Fibroblast of upper back skin (primary cell): ENCODE data around the gene ADIRF.
"Not testable (repeated sequence)": the region's sequence is repeated elsewhere in the genome, so short reads cannot be mapped to it uniquely, and the experiment has no call there.

Source experiments
- DNase-seq: peaks from one replicate; pipeline ENCODE4 v3.0.0-alpha.2; 2013

The ADIRF gene

DNA sequence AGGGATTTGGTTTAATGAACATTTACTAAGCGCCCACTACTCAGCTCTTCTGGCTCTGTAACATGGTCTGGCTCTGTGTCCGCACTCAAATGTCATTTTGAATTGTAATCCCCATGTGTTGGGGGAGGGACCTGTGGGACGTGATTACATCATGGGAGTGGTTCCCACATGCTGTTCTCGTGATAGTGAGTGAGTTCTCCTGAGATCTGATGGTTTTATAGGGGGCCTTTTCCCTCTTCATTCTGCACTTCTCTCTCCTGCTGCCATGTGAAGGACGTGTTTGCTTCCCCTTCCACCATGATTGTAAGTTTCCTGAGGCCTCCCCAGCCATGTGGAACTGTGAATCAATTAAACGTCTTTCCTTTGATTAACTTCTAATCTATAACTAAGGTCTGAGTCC, 12.7 kb downstream of the ADIRF start:
- DNase-seq: not testable (repeated sequence)

DNA sequence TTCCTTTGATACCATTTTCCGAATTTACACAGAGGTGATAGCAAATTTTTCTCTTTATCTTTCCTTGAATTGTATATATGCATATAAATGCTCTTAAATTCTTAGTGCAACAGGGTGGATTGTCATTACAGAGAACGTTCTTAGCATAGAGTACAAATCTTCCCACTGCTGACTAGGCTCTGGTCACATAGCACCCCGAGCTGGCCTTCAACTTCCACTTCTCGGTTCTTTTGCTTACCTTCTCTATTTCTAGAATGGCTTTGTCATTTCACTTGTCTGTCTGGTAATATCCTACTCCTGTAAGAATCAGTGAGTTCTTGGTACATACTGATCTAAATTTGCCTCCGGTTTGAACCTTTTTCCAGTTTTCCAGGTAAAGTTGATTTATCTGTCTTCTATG, 13.4 kb downstream of the ADIRF start:
- DNase-seq: no peak

DNA sequence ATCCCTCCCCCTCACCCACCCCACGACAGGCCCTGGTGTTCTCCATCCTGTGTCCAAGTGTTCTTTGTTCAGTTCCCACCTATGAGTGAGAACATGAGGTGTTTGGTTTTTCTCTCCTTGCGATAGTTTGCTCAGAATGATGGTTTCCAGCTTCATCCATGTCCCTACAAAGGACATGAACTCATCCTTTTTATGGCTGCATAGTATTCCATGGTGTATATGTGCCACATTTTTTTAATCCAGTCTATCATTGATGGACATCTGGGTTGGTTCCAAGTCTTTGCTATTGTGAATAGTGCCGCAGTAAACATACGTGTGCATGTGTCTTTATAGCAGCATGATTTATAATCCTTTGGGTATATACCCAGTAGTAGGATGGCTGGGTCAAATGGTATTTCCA, 16.2 kb downstream of the ADIRF start:
- not testable (repeated sequence) for DNase-seq

DNA sequence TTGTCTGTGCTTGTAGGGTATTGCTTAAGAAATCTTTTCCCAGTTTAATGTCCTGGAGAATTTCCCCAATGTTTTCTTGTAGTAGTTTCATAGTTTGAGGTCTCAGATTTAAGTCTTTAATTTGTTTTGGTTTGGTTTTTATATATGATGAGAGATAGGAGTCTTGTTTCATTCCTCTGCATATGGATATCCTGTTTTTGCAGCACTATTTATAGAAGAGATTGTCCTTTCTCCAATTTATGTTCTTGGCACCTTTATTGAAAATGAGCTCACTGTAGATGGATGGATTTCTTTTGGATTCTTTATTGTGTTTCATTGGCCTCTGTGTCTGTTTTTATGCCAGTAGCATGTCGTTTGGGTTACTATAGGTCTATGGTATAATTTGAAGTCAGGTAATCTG, 20.2 kb downstream of the ADIRF start:
- DNase-seq: no peak

DNA sequence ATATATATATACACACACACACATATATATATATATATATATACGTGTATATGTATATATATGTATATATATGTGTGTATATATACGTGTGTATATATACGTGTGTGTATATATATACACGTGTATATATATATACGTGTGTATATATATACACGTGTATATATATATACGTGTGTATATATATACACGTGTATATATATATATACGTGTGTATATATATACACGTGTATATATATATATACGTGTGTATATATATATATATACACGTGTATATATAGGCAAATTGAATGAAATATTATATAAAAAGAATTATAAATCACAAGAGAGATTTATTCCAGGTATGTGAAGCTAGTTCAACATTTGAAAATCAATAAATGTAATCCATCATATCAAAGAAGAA, 23.1 kb downstream of the ADIRF start:
- not testable (repeated sequence) for DNase-seq

DNA sequence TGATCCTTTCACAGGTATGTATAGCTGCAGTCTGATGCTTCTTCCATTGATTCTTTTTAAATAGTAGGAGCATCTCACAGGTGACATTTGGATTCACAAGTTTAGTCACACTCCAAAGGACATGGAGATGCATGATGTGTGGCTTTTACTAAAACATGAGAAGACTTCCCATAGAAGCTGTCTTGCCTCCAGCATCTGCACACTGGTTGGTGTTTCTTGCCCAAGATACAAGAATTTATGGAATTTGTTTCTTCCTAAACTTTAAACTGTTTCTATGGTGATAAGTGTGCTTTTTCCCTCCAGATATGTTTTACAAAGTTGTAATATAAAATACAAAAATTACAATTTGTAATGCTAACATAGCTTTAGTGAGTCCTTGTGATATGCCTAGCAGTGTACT, 24.2 kb downstream of the ADIRF start:
- no peak for DNase-seq

DNA sequence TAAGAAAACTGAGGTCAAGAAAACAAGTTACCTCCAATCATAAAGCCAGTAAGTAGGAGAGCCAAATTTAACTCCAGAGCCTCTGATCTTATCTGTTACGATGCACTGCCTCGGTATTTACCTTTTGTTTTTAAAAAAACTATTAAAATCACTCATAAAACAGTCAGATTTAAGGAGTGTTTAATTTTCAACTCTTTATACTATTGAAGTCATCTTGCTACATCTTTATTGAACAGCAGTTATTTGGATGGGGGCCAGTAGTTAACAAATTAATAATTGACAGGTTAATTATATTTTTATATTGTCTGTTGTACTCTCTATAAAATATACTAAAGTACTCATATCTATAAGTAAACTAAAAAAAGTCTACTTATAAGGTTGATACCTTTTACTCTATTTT, 24.6 kb downstream of the ADIRF start:
- no peak for DNase-seq

DNA sequence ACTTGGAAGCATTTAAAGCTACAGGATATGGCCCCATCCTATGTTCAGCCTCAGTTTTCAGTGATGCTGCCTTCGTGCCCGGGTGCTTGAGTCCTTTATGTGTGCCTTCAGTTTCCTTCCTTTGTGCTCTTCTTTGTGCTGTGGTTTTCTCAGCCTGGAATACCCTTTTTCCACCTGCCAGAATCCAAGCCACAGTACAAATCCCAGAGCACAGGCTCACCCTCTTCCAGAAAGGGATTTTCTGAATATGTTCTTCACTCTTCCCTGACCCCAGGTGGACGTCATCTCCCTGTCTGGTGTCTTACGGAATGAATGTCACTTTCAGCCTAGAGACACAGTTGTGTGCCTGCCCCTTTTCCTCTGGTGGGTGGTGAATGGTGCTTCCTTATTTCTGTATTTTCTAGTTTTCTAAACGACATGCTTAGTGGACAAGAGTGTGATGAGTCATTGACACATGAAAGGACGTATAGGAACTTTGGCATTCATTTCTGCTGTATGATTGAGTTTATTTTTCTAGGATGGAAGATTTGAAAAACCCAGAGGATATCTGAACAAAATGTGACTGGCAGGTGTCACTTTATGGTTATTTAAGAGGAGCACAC, 31.6 kb downstream of the ADIRF start:
- DNase-seq: not testable (repeated sequence)

DNA sequence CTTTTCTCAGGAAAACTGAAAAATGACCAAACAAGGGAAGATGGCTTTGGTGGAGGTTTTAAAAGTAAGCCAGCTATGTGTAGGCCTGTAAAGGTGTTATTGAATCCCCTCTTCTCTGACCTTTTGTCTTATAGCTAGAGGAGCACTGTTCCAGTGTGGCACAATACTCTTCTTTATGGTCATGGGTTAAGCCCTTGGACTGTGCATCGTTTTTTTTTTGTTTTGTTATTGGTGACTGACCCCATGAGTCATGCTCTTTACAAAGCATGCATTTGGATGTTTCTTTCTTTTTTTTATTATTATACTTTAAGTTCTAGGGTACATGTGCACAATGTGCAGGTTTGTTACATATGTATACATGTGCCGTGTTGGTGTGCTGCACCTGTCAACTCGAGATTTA, 32.2 kb downstream of the ADIRF start:
- DNase-seq: no peak

DNA sequence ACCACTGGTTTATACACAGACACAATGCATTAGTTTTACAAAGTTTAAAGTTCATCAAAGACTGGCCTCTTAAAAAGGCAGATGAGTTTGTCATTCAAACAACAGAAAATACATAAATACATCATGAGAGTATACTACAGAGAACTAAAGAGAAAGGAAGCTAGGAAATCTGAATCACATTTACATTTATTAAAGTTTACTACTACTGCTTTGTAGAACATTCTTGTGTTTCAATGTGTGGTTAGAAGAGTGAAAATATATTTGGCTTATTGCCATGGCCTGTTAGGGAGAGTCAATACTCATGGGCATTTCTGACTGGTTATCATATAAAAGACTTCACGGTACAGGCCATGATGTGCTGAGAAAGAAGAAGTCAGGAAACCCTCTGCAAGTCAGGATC, 38.8 kb downstream of the ADIRF start:
- not testable (repeated sequence) for DNase-seq

DNA sequence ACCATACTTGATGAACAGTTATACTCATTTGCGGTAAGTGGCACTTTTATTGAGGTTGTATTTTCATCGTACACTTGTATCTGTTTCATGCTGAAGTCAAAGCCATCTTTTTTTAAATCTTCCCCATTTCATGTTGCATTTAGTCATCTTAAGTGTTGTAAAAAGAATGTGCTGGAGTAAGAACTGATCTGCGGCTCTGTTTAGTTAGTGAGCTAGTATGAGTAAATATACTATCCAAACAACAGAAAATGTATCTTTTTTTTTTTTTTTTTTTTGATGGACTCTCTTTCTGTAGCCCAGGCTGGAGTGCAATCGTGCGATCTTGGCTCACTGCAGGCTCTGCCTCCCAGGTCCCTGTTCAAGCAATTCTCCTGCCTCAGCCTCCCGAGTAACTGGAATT, 39.4 kb downstream of the ADIRF start:
- not testable (repeated sequence) for DNase-seq

DNA sequence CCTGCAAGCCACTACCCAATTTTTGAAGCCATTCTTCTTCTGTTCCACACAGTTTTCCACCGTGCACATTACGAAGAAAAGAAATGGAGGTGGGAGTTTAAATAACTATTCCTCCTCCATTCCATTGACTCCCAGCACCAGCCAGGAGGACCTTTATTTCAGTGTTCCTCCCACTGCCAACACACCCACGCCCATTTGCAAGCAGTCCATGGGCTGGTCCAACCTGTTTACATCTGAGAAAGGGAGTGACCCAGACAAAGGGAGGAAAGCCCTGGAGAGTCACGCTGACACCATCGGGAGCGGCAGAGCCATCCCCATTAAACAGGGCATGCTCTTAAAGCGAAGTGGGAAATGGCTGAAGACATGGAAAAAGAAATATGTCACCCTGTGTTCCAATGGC, 40.0 kb downstream of the ADIRF start:
- DNase-seq: not testable (repeated sequence)

DNA sequence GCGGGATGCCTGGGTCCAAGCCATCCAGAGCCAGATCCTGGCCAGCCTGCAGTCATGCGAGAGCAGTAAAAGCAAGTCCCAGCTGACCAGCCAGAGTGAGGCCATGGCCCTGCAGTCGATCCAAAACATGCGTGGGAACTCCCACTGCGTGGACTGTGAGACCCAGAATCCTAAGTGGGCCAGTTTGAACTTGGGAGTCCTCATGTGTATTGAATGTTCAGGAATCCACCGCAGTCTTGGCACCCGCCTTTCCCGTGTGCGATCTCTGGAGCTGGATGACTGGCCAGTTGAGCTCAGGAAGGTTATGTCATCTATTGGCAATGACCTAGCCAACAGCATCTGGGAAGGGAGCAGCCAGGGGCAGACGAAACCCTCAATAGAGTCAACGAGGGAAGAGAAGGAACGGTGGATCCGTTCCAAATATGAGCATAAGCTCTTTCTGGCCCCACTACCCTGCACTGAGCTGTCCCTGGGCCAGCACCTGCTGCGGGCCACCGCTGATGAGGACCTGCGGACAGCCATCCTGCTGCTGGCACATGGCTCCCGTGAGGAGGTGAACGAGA, 40.9 kb downstream of the ADIRF start:
- DNase-seq: not testable (repeated sequence)

DNA sequence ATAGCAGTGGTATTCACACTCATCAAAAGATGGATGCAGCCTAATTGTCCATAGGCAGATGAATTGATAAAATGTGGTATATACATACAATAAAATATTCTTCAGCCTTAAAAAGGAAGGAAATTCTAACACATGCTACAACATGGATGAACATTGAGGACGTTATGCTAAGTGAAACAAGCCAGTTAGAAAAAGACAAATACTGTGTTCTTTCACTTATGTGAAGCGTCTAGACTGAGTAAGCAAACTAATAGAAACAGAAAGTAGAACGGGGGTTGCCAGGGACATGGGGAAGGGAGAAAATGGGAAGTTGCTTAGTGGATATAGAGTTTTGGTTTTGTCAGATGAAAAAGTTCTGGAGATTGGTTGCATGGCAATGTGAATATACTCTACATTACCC, 45.2 kb downstream of the ADIRF start:
- not testable (repeated sequence) for DNase-seq

DNA sequence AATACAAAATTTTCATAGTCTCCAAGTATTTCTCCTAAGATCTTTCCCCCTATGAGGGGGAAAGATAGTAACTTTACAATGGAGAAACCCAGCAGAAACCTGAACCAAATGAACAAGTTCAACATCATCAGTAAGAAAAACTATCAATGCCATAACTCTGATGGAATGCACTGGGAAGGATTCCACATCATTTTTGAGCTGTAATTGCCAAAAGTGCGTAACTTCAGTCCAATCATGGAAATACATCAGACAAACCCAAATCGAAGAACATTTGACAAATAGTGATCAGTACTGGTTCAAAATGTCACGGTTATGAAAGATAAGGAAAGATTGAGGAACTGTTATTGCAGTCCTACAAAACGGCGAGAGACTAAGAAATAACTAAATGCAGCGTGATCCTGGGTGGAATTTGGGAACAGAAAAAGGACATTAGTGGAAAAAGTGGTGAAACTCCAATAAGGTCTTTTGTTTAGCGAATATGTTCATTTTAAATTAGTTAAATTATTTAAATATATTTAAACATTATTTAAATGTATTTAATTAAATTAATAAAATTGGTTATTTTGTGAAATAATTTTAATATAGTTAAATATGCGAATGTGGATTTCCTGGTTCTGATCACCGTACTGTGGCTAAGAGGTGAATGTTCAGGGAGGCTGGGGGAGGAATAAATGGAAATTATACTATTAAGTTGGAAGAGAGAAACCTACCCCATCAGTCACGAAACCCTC, 46.9 kb downstream of the ADIRF start:
- DNase-seq: peak; percentile 40

DNA sequence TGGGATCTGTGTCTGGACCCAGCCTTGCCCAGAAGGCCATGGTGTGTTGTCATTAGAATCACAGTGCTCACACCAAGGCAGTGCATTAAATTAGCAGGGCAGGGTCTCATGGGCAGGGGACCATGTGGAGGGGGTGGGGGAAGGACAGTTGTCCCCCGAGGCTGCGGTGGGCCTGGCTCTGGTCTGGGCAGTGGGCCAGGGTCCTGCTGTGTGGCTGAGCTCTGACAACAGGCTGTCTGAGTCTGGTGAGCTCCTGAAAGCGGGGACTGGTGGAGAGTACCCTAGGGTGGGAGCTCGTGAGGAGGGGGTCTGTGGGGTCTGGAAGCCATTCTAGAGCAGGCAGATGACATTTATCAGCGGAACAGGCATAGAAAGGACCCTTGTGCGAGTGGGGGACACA, 49.8 kb downstream of the ADIRF start:
- not testable (repeated sequence) for DNase-seq

DNA sequence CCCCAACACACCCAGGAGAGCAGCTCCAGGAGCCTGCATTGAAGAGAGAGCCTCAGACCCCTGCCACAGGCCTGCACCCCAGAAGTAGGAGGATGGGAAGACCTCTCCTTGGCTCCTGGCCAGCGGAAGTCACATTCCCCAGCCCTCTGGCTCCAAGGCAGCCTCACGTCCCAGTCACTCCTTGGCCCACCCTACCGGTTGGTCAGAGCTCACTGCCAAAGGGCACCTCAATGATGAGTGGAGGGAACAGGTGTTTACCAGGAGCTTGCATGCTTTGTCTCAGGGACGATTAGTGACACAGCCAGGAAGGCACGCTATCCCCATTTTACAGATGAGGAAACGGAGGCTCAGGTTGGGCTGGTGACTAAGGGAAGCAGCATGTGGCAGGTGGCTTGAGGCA, 50.8 kb downstream of the ADIRF start:
- DNase-seq: not testable (repeated sequence)

DNA sequence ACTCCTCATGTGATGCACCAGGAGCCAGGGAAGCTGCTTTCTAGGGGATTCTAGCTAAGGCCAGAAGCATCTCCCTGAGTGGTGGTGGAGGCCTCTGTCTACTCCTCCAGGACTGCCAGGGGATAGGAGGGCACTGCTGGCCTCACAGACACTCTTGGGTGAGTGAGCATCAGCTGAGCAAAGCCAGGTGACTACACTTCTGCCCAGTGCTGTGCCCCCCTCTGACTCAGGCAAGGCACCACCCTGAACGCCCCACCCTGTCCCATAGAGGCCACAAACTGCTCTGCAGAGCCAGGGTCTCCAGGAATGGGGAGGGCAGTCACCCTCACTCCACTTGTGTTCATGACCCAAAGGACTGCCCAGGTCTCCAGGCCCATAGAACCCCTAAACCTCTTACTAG, 51.2 kb downstream of the ADIRF start:
- DNase-seq: not testable (repeated sequence)

DNA sequence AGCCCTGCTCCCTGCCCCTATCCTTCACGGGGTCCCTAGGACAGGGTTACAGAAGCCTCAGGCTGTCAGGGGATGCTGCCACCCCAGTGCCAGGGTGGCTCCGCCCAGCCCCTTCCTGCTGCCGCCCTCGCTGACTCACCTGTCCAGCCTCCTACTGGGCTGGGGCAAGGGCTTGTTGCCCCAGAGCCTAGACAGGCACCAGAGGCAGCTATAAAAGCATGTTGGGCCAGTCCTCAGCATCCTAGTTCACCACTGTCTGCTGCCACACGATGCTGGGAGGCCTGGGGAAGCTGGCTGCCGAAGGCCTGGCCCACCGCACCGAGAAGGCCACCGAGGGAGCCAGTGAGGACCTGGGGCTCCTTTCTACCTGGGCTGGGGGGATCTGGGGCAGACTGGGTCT, 51.8 kb downstream of the ADIRF start, which contains the start of gene FAM25A:
FAM25A (plus strand) TSS at position 239 of the 400 bp plus-strand sequence; CDS start at position 270, 31 bp downstream.
- DNase-seq: not testable (repeated sequence)
